Fibroblast of mammary gland (primary cell): ENCODE data around the gene GUSB.

Experiments used
- DNase-seq: peaks from one replicate; pipeline ENCODE4 v3.0.0-alpha.2; 2010; ENCODE audit warnings: low read depth
- H3K4me3 ChIP-seq: 2 replicates; pipeline ENCODE4 v1.5.1; 2011; ENCODE audit warnings: low read depth, mild to moderate bottlenecking, low read length, moderate library complexity; ENCODE audit not compliant: control insufficient read depth
- CTCF ChIP-seq: conservative IDR thresholded peaks from 2 replicates; pipeline ENCODE4 v1.5.1; 2011; ENCODE audit warnings: low read depth, low read length, inconsistent platforms; ENCODE audit not compliant: control insufficient read depth, insufficient read depth

GUSB gene

GRCh38 chr7:65979583-65980477 is 2.2 kb downstream of the GUSB start:
- H3K4me3 ChIP-seq: no peak overlapping the region
- no peak for TF ChIP-seq CTCF
- DNase-seq: no peak

- H3K4me3 ChIP-seq: no peak overlapping the region
- no peak for DNase-seq
- TF ChIP-seq CTCF: no peak
These were observed 3.0 kb downstream of the GUSB start for GRCh38 chr7:65978891-65979582.

- H3K4me3 ChIP-seq: no peak overlapping the region
- no peak for DNase-seq
- TF ChIP-seq CTCF: no peak
These were observed 5.3 kb downstream of the GUSB start for GRCh38 chr7:65976659-65977196.

GRCh38 chr7:65975814-65976445 is 6.1 kb downstream of the GUSB start:
- TF ChIP-seq CTCF: no peak
- DNase-seq: no peak
- H3K4me3 ChIP-seq: no peak overlapping the region

- TF ChIP-seq CTCF: no peak
These were observed 7.1 kb downstream of the GUSB start for GRCh38 chr7:65974876-65975275.

GRCh38 chr7:65974191-65974801 is 7.7 kb downstream of the GUSB start:
- no peak for TF ChIP-seq CTCF
- DNase-seq: no peak
- H3K4me3 ChIP-seq: no peak overlapping the region

More at GRCh38 chr7:65974876-65975275, 7.1 kb downstream of the GUSB start:
- DNase-seq: no peak
- no peak overlapping the region for H3K4me3 ChIP-seq
